ENCODE data around the gene CIDEC. TPM values are rescaled to one million over a fixed set of nuclear protein-coding genes. Genes with fewer than 3 reads are reported as not detected.
"Not testable (repeated sequence)": the region's sequence is repeated elsewhere in the genome, so short reads cannot be mapped to it uniquely, and the experiment has no call there.

CIDEC gene
- total RNA-seq, 1 donor from 2014 or later: not detected

GRCh38 chr3:9859530-9860025 is 20.5 kb downstream of the CIDEC start:
- Histone ChIP-seq H3K4me1 (peaks cover 19% of the 10 kb centered on the region), H3K27ac (no peak overlapping the region), H3K4me3 (no peak overlapping the region), H3K27me3 (no peaks in the 10 kb centered on the region), H3K36me3 (no peaks in the 10 kb centered on the region), H3K9me3 (no peaks in the 10 kb centered on the region)
- intact Hi-C loops (cut with DNase I): no loop called here
- TF ChIP-seq, protein P1, sequence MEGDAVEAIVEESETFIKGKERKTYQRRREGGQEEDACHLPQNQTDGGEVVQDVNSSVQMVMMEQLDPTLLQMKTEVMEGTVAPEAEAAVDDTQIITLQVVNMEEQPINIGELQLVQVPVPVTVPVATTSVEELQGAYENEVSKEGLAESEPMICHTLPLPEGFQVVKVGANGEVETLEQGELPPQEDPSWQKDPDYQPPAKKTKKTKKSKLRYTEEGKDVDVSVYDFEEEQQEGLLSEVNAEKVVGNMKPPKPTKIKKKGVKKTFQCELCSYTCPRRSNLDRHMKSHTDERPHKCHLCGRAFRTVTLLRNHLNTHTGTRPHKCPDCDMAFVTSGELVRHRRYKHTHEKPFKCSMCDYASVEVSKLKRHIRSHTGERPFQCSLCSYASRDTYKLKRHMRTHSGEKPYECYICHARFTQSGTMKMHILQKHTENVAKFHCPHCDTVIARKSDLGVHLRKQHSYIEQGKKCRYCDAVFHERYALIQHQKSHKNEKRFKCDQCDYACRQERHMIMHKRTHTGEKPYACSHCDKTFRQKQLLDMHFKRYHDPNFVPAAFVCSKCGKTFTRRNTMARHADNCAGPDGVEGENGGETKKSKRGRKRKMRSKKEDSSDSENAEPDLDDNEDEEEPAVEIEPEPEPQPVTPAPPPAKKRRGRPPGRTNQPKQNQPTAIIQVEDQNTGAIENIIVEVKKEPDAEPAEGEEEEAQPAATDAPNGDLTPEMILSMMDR (IDR thresholded peaks at IDR 0.05): no peak
- DNase-seq (no peak), ATAC-seq (no peak)

- no peaks in the 10 kb centered on the region for H3K27me3 ChIP-seq
- no peak for ATAC-seq
- no peak for DNase-seq
These were observed 24.5 kb downstream of the CIDEC start for GRCh38 chr3:9855594-9855993.

GRCh38 chr3:9854291-9854940 is 25.6 kb downstream of the CIDEC start:
- DNase-seq; H3K27ac ChIP-seq; H3K27me3 ChIP-seq; intact Hi-C loops (cut with DNase I); H3K4me3 ChIP-seq; H3K36me3 ChIP-seq; H3K9me3 ChIP-seq: not testable (repeated sequence)
- ATAC-seq: peak; percentile 26
- peaks cover 12% of the 10 kb centered on the region for H3K4me1 ChIP-seq

More at GRCh38 chr3:9855594-9855993, 24.5 kb downstream of the CIDEC start:
- TF ChIP-seq, protein P1 (IDR thresholded peaks at IDR 0.05): no peak
- Histone ChIP-seq H3K9me3 (no peaks in the 10 kb centered on the region), H3K4me1 (peaks cover 12% of the 10 kb centered on the region), H3K4me3 (no peak overlapping the region), H3K27ac (no peak overlapping the region), H3K36me3 (no peaks in the 10 kb centered on the region)
- intact Hi-C loops (cut with DNase I): no loop called here

DNA sequence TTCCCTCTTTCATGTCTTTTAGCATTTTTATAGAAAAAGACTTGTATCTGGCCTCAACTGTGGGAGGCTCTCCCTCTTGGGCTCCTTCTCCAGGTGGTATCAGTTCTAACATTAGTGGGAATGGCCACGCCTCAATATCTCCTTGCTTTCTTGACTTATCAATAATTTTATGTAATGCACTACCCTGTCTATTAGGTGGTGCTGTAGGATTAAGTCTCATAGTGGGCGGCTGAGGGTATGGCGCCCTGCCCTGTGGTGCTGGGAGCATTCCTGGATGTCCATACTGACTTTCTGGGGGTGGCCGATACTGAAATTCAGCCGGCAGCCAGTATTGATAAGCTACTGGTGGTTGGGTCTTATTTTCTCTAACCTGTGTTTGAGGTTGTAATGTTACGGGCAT is 27.5 kb downstream of the CIDEC start:
- Histone ChIP-seq H3K4me3 (no peak overlapping the region), H3K36me3 (no peaks in the 10 kb centered on the region), H3K4me1 (peaks cover 12% of the 10 kb centered on the region), H3K27ac (no peak overlapping the region), H3K27me3 (no peaks in the 10 kb centered on the region), H3K9me3 (no peaks in the 10 kb centered on the region)
- ATAC-seq (no peak), DNase-seq (no peak)
- TF ChIP-seq, protein P1 (IDR thresholded peaks at IDR 0.05): no peak
- intact Hi-C loops (cut with DNase I): no loop called here

DNA sequence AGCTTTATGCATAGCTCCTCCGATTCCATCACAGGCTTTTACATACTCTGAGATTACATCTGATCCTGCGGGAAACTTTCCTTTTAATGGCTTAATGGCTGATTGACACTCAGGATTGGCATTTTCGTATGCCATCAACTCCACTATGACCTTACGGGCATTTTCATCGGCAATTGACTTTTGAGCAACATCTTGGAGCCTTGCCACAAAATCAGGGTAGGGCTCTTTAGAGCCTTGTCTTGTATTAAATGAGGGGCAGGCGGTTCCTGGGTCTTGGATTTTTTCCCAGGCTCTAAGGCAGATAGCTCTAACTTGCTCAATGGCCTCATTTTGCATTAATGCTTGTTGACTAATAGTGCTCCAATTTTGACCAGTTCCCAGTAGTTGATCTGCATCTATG is 28.1 kb downstream of the CIDEC start:
- H3K4me3 ChIP-seq; DNase-seq; H3K9me3 ChIP-seq; H3K27me3 ChIP-seq; H3K27ac ChIP-seq; H3K36me3 ChIP-seq; ATAC-seq; intact Hi-C loops (cut with DNase I): not testable (repeated sequence)
- H3K4me1 ChIP-seq: peaks cover 12% of the 10 kb centered on the region

GRCh38 chr3:9851383-9851782 is 28.7 kb downstream of the CIDEC start:
- H3K27ac ChIP-seq; H3K36me3 ChIP-seq; H3K9me3 ChIP-seq; ATAC-seq; intact Hi-C loops (cut with DNase I); H3K27me3 ChIP-seq; H3K4me3 ChIP-seq; DNase-seq: not testable (repeated sequence)
- H3K4me1 ChIP-seq: peaks cover 12% of the 10 kb centered on the region

- intact Hi-C loops (cut with DNase I): not testable (repeated sequence)
These were observed 31.2 kb downstream of the CIDEC start for GRCh38 chr3:9848860-9849259.

GRCh38 chr3:9847870-9848269 is 32.2 kb downstream of the CIDEC start:
- H3K9me3 ChIP-seq; H3K27ac ChIP-seq; H3K27me3 ChIP-seq; intact Hi-C loops (cut with DNase I); ATAC-seq; DNase-seq; H3K4me3 ChIP-seq; H3K36me3 ChIP-seq: not testable (repeated sequence)
- peaks cover 15% of the 10 kb centered on the region for H3K4me1 ChIP-seq

More at GRCh38 chr3:9848860-9849259, 31.2 kb downstream of the CIDEC start:
- ATAC-seq, H3K9me3 ChIP-seq, H3K36me3 ChIP-seq, H3K4me3 ChIP-seq, H3K27ac ChIP-seq, H3K27me3 ChIP-seq, DNase-seq: not testable (repeated sequence)
- TF ChIP-seq, protein P1 (IDR thresholded peaks at IDR 0.05): peak; percentile 66
- peaks cover 18% of the 10 kb centered on the region for H3K4me1 ChIP-seq
